Measurements from ENCODE around the gene LRRC4B. TPM values are rescaled to one million over a fixed set of nuclear protein-coding genes. Genes with fewer than 3 reads are reported as not detected.

The LRRC4B gene
- total RNA-seq, 4 donors from 2014 or later = 0.84 to 1.6 (median 1.4) TPM

GRCh38 chr19:50559636-50560035, 8.6 kb downstream of the LRRC4B start:
- no peak for ATAC-seq (ENCODE audit: low FRiP score)
- no peak for TF ChIP-seq CTCF (IDR thresholded peaks at IDR 0.05)

GRCh38 chr19:50558449-50558848, 9.8 kb downstream of the LRRC4B start:
- no peak for ATAC-seq (ENCODE audit: low FRiP score)
- TF ChIP-seq CTCF (IDR thresholded peaks at IDR 0.05) = no peak
- DNase-seq (ENCODE audit: low spot score) = no peak

More at GRCh38 chr19:50559636-50560035, 8.6 kb downstream of the LRRC4B start:
- no peak for DNase-seq (ENCODE audit: low spot score)

DNA sequence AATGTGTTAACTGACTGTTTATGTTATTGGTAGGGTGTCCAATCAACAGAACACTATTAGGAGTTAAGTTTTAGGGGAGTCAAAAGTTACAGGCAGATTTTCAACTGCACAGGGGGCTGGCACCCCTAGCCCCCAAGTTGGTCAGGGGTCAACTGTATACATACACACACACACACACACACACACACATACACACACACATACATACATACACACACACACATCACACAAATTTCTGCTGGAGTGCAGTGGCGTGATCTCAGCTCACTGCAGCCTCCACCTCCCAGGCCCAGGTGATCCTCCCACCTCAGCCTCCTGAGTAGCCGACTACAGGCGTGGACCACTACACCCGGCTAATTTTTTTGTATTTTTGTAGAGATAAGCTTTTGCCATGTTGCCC, 10.2 kb downstream of the LRRC4B start:
- ATAC-seq (ENCODE audit: low FRiP score) (no peak), DNase-seq (ENCODE audit: low spot score) (no peak)
- TF ChIP-seq CTCF (IDR thresholded peaks at IDR 0.05) = no peak

DNA sequence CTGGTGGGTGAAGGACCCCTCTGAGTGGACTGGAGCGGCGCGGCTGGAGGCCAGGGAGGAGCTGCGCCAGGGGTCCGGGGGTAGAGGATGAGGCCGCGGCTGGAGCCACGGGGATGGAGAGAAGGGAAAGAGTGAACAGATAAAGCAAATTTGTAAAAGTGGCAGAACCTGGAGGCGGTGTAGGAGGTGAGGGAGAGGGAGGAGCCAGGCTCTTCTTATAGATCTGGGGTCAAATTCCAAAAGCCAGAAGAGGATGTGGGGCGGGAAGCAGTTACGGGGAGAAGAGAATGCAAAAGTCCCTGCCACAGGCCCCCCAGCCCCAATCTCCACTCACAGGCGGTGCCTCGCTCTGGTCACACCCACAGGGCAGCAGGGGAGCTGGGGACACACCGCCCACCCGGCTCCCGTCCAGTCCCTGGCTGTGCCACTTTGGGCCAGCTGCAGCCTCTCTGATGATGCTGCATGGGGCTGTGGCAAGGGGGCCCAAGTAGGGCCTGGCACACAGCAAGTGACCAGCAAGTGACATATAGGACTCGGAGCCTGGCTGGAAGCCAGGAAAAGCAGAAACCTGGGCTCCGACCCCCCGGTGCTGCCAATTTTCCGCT, 11.1 kb downstream of the LRRC4B start:
- DNase-seq (ENCODE audit: low spot score) = no peak
- no peak for TF ChIP-seq CTCF (IDR thresholded peaks at IDR 0.05)
- ATAC-seq (ENCODE audit: low FRiP score) = no peak

- DNase-seq (ENCODE audit: low spot score) = peak; percentile 73
- peak in 1 of 3 donors; percentile 9 for TF ChIP-seq CTCF (IDR thresholded peaks at IDR 0.05)
- no peak for ATAC-seq (ENCODE audit: low FRiP score)
These were observed 11.8 kb downstream of the LRRC4B start for GRCh38 chr19:50556282-50557008.

GRCh38 chr19:50555450-50556281, 12.6 kb downstream of the LRRC4B start:
- DNase-seq (ENCODE audit: low spot score) (no peak), ATAC-seq (ENCODE audit: low FRiP score) (no peak)
- TF ChIP-seq CTCF (IDR thresholded peaks at IDR 0.05) = no peak

Measured in omental fat pad (tissue), 4 donors.